Ovary (tissue), 9 donors: ENCODE data around the gene GDA. TPM values are rescaled to one million over a fixed set of nuclear protein-coding genes. Genes with fewer than 3 reads are reported as not detected.
A peak's percentile ranks its signal among the peaks of the same experiment; 100 is the strongest.
"Not testable (repeated sequence)": the region's sequence is repeated elsewhere in the genome, so short reads cannot be mapped to it uniquely, and the experiment has no call there.

Source experiments
- DNase-seq, 5 donors: peaks; one replicate each; pipeline ENCODE4 v3.0.0-alpha.2; 2019 to 2020
- H3K27ac ChIP-seq, 2 donors: fragments of 200-600 bp; one replicate each; pipeline versions ENCODE4 v1.5.1 to v1.8.0; 2019 to 2022
- H3K27me3 ChIP-seq: fragments of 200-600 bp; one replicate; pipeline ENCODE4 v1.8.0; 2022
- H3K36me3 ChIP-seq: fragments of 200-600 bp; sonication (generic); one replicate; pipeline ENCODE4 v1.5.1; 2019
- H3K4me1 ChIP-seq: one replicate; pipeline ENCODE4 v1.8.1; 2013; ENCODE audit warnings: mild to moderate bottlenecking, moderate library complexity; ENCODE audit not compliant: insufficient read depth
- H3K4me3 ChIP-seq: fragments of 200-600 bp; sonication (generic); one replicate; pipeline ENCODE4 v1.5.1; 2017
- H3K9me3 ChIP-seq, 2 donors: fragments of 200-600 bp in 1 of 2; sonication (generic) in 1 of 2; one replicate each; pipeline versions ENCODE4 v1.5.1 to v1.8.1; 2013 to 2019; ENCODE audit warnings: mild to moderate bottlenecking in 1 of 2, moderate library complexity in 1 of 2
- CTCF ChIP-seq, 3 donors: fragments of 450-650 bp in 2 of 3; fragments of 200-600 bp in 1 of 3; IDR thresholded peaks; one replicate each; pipeline versions ENCODE4 v1.5.1 to v1.8.0; 2016 to 2022; ENCODE audit warnings: antibody characterized with exemption in 3 of 3, mild to moderate bottlenecking in 1 of 3
- EP300 ChIP-seq: sonication (generic); formaldehyde crosslinking; IDR thresholded peaks from one replicate; pipeline ENCODE4 v1.6.1; 2017; ENCODE audit warnings: antibody characterized with exemption
- POLR2A ChIP-seq: fragments of 450-650 bp; IDR thresholded peaks from one replicate; pipeline ENCODE4 v1.6.1; 2017; ENCODE audit warnings: antibody characterized with exemption, mild to moderate bottlenecking, moderate library complexity
- WGBS, 3 donors: extraction: QIAGEN DNeasy Blood & Tissue Kit in 1 of 3; methylation state at CpG; one replicate each; pipeline versions ENCODE4 v1.1.5 to v1.1.7; 2013 to 2017; 5-methylcytosine and 5-hydroxymethylcytosine counted together
- intact Hi-C, 4 donors: fragments of 100-400 bp; cut with DNase I; formaldehyde crosslinking; loops; one replicate each; pipeline versions ENCODE4 v1.11.0 to v1.15.1; 2022 to 2023
- polyA plus RNA-seq, 2 donors: library from polyadenylated mRNA; stranded (reverse); fragments of 200-250 nt in 1 of 2; fragments of 350-450 nt in 1 of 2; fragmentation: Illumina TruSeq in 1 of 2; extraction: RNeasy Lipid Tissue Mini Kit (QIAGEN cat#74804) in 1 of 2; gene quantifications; one replicate each; pipeline ENCODE4 v1.2.3, GENCODE V29; 2013 to 2014
- total RNA-seq, 7 donors: library from RNA; depleted of rRNA in 2 of 7; stranded (reverse); fragments of >200 nt in 2 of 7; fragmentation: NEBNext Ultra II Directional in 3 of 7; extraction: Animal tissue kit (Norgen Biotek cat#: 25700) in 3 of 7; gene quantifications; one replicate each; pipeline versions ENCODE4 v1.1.0 to v1.2.4, GENCODE V29; 2016 to 2023
- donor health status: DM: no; HTN: no; CAD: no; lungs with moderate emphysema.
- donor health status: DM: no; HTN: no; CAD: no.
- donor health status: Bipolar disorder and iron deficiency.
- donor health status: DM: yes; HTN: yes; CAD: no.
- donor health status: DM: no; HTN: no; CAD: no.
- donor health status: DM: yes; HTN: yes; CAD: no.

Gene GDA
- total and polyA plus RNA-seq, 9 donors = 0.02 to 26.7 (median 0.31) TPM; not detected in 2

GRCh38 chr9:72278959-72279358 is 129.7 kb downstream of the GDA start:
- intact Hi-C loops = loop anchor here in 2 of 4 donors (5.0 to 10.0 kb wide), 2 partner anchors 533 to 546 kb away; no protein-coding TSS in a partner anchor
- Histone ChIP-seq H3K4me1 (no peaks in the 10 kb centered on the region), H3K27ac (no peak overlapping the region), H3K4me3 (no peak overlapping the region), H3K36me3 (no peaks in the 10 kb centered on the region), H3K27me3 (no peaks in the 10 kb centered on the region), H3K9me3 (no peaks in the 10 kb centered on the region)
- no peak for TF ChIP-seq POLR2A
- no peak for TF ChIP-seq EP300
- TF ChIP-seq CTCF (IDR thresholded peaks at IDR 0.05) = no peak
- 88 to 91% (median 89%) methylated on average over 2 of the region's 2 CpGs for WGBS, 3 donors
- no peak for DNase-seq

DNA sequence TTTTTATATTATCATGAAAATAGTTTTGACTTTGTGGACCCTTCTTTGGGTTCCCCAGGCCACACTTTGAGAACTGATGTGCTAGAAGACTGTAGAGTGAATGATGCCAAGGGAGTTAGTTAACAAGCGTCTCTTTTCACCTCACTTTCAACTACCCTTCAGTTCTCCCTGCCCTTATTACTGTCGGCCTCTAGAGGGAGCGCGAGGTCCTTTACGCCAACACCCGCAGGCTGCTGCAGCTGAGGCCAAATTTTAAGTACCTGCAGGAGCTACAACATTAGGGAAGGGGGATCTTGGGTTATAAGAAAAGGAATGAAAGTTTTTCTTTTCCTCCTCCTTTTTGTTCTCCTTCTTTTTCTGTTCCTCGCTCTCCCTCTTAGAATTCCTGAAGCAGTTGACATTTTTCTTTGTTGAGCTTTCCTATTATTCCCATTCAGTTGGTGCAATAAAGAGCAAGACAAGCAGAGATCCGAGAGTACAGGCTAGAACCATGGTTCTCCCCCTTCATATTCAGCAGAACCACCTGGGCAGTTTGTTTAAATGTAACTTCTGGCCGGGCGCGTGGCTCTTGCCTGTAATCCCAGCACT is 131.8 kb downstream of the GDA start:
- Histone ChIP-seq H3K27me3 (no peaks in the 10 kb centered on the region), H3K36me3 (no peaks in the 10 kb centered on the region), H3K4me3 (no peak overlapping the region), H3K9me3 (no peaks in the 10 kb centered on the region), H3K27ac (no peak overlapping the region), H3K4me1 (no peaks in the 10 kb centered on the region)
- no peak for TF ChIP-seq POLR2A
- TF ChIP-seq EP300 = no peak
- TF ChIP-seq CTCF (IDR thresholded peaks at IDR 0.05) = peak; percentile 59 to 82 (median 77)
- WGBS, 3 donors = 34 to 38% (median 34%) methylated on average over 11 of the region's 11 CpGs
- intact Hi-C loops = loop anchor here (5.0 to 10.0 kb wide), 4 partner anchors 311 to 546 kb away; no protein-coding TSS in a partner anchor
- DNase-seq = peak; percentile 57 to 80 (median 75)

GRCh38 chr9:72289401-72289800 is 140.2 kb downstream of the GDA start:
- Histone ChIP-seq H3K4me3 (no peak overlapping the region), H3K27ac (no peak overlapping the region), H3K27me3 (no peaks in the 10 kb centered on the region), H3K4me1 (no peaks in the 10 kb centered on the region), H3K36me3 (no peaks in the 10 kb centered on the region), H3K9me3 (no peaks in the 10 kb centered on the region)
- TF ChIP-seq EP300 (no peak), POLR2A (no peak), CTCF (IDR thresholded peaks at IDR 0.05) (no peak)
- DNase-seq = no peak
- WGBS, 3 donors = 80 to 95% (median 81%) methylated on average over 2 of the region's 2 CpGs
- intact Hi-C loops = loop anchor here in 1 of 4 donors (10.0 kb wide), 1 partner anchor 465 kb away; no protein-coding TSS in a partner anchor

GRCh38 chr9:72290311-72290710 is 141.1 kb downstream of the GDA start:
- 95 to 98% (median 96%) methylated on average over 2 of the region's 2 CpGs for WGBS, 3 donors
- H3K27me3 ChIP-seq = no peaks in the 10 kb centered on the region

GRCh38 chr9:72291576-72291975 is 142.3 kb downstream of the GDA start:
- intact Hi-C loops = loop anchor here in 1 of 4 donors (5.0 to 10.0 kb wide), 2 partner anchors 73 to 301 kb away; partner anchors contain the start of gene ZFAND5

More at GRCh38 chr9:72290311-72290710, 141.1 kb downstream of the GDA start:
- Histone ChIP-seq H3K36me3 (no peaks in the 10 kb centered on the region), H3K4me3 (no peak overlapping the region), H3K9me3 (no peaks in the 10 kb centered on the region), H3K27ac (no peak overlapping the region), H3K4me1 (no peaks in the 10 kb centered on the region)
- no peak for TF ChIP-seq POLR2A
- TF ChIP-seq EP300 = no peak
- TF ChIP-seq CTCF (IDR thresholded peaks at IDR 0.05) = no peak
- DNase-seq = no peak
- intact Hi-C loops = loop anchor here in 1 of 4 donors (5.0 to 10.0 kb wide), 2 partner anchors 74 to 302 kb away; partner anchors contain the start of gene ZFAND5

More at GRCh38 chr9:72291576-72291975, 142.3 kb downstream of the GDA start:
- H3K36me3 ChIP-seq, H3K27ac ChIP-seq, DNase-seq, H3K4me3 ChIP-seq, H3K9me3 ChIP-seq, H3K27me3 ChIP-seq, H3K4me1 ChIP-seq: not testable (repeated sequence)
- 75 to 82% (median 75%) methylated on average over 5 of the region's 5 CpGs for WGBS, 3 donors
